ENCODE measurements around the gene FGD2. TPM values are rescaled to one million over a fixed set of nuclear protein-coding genes. Genes with fewer than 3 reads are reported as not detected.

Gene FGD2
- not detected in 2 replicates for total RNA-seq
- long read RNA-seq = 0 reads

- Mint-ChIP-seq H3K9me3 (ENCODE audit: low read depth) (no peaks in the 10 kb centered on the region), H3K4me1 (ENCODE audit: low read depth) (no peaks in the 10 kb centered on the region), H3K27ac (no peak within 1 kb of the TSS), H3K27me3 (peaks cover 18% of the 10 kb centered on the region), H3K4me3 (ENCODE audit: low read depth) (no peak within 1 kb of the TSS), H3K36me3 (ENCODE audit: insufficient read depth) (no peaks in the 10 kb centered on the region)
- DNase-seq (ENCODE audit: low spot score, unreplicated experiment) = no peak
- TF ChIP-seq CTCF (IDR thresholded peaks at IDR 0.05; ENCODE audit: unreplicated experiment) = no peak
Observed at GRCh38 chr6:37005061-37005810, at the start of gene FGD2. Gene FGD2, plus strand, starts transcription at chr6:37005655. Its CDS starts 163 bp downstream, at chr6:37005818.

GRCh38 chr6:36955671-36956445 is 49.6 kb upstream of the FGD2 start:
- DNase-seq (ENCODE audit: low spot score, unreplicated experiment) = no peak
- H3K9me3 Mint-ChIP-seq (ENCODE audit: low read depth) = no peaks in the 10 kb centered on the region
- H3K4me1 Mint-ChIP-seq (ENCODE audit: low read depth) = peaks cover 3% of the 10 kb centered on the region
- no peaks in the 10 kb centered on the region for H3K27me3 Mint-ChIP-seq
- no peaks in the 10 kb centered on the region for H3K36me3 Mint-ChIP-seq (ENCODE audit: insufficient read depth)
- no peak for TF ChIP-seq CTCF (IDR thresholded peaks at IDR 0.05; ENCODE audit: unreplicated experiment)
- H3K4me3 Mint-ChIP-seq (ENCODE audit: low read depth) = no peak overlapping the region
- no peak overlapping the region for H3K27ac Mint-ChIP-seq

- H3K4me3 Mint-ChIP-seq (ENCODE audit: low read depth) = no peak overlapping the region
- H3K4me1 Mint-ChIP-seq (ENCODE audit: low read depth) = peaks cover 3% of the 10 kb centered on the region
Observed at GRCh38 chr6:36956446-36956820, 49.0 kb upstream of the FGD2 start.

GRCh38 chr6:36957773-36958271 is 47.6 kb upstream of the FGD2 start:
- Mint-ChIP-seq H3K27ac (no peak overlapping the region), H3K36me3 (ENCODE audit: insufficient read depth) (no peaks in the 10 kb centered on the region), H3K4me1 (ENCODE audit: low read depth) (peaks cover 3% of the 10 kb centered on the region), H3K27me3 (no peaks in the 10 kb centered on the region), H3K4me3 (ENCODE audit: low read depth) (no peak overlapping the region), H3K9me3 (ENCODE audit: low read depth) (no peaks in the 10 kb centered on the region)
- TF ChIP-seq CTCF (IDR thresholded peaks at IDR 0.05; ENCODE audit: unreplicated experiment) = no peak
- no peak for DNase-seq (ENCODE audit: low spot score, unreplicated experiment)

More at GRCh38 chr6:36956446-36956820, 49.0 kb upstream of the FGD2 start:
- no peaks in the 10 kb centered on the region for H3K27me3 Mint-ChIP-seq
- H3K36me3 Mint-ChIP-seq (ENCODE audit: insufficient read depth) = no peaks in the 10 kb centered on the region
- no peak for DNase-seq (ENCODE audit: low spot score, unreplicated experiment)
- H3K9me3 Mint-ChIP-seq (ENCODE audit: low read depth) = no peaks in the 10 kb centered on the region
- H3K27ac Mint-ChIP-seq = no peak overlapping the region
- no peak for TF ChIP-seq CTCF (IDR thresholded peaks at IDR 0.05; ENCODE audit: unreplicated experiment)

GRCh38 chr6:36958775-36959554 is 46.5 kb upstream of the FGD2 start:
- Mint-ChIP-seq H3K36me3 (ENCODE audit: insufficient read depth) (no peaks in the 10 kb centered on the region), H3K4me1 (ENCODE audit: low read depth) (peaks cover 3% of the 10 kb centered on the region), H3K27ac (no peak overlapping the region), H3K9me3 (ENCODE audit: low read depth) (no peaks in the 10 kb centered on the region), H3K4me3 (ENCODE audit: low read depth) (no peak overlapping the region), H3K27me3 (no peaks in the 10 kb centered on the region)
- no peak for DNase-seq (ENCODE audit: low spot score, unreplicated experiment)
- no peak for TF ChIP-seq CTCF (IDR thresholded peaks at IDR 0.05; ENCODE audit: unreplicated experiment)
